AG08395 (cell line): ENCODE data around the gene MBNL1.

Experiments used
- DNase-seq: peaks from one replicate; pipeline ENCODE4 v3.0.0; 2012; ENCODE audit warnings: mixed read lengths, low spot score

MBNL1 gene

DNA sequence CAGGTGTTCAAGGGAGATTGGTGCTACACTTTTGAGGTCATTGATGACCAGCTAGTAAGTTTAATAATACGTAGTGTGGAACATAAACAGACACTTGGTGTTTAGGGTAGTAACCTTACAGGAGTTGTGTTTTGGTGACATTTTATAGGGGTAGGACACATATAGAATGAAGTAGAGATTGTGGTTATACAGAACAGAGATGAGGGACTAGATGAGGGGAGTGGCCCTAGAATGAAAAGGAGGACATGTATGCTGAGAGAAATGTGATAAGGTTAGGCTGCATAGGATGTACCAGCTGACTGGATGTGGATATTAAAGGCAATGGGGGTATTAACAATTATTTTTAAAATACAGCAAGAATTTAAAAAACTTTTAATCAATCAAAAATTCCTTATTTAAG is 8.0 kb downstream of the MBNL1 start:
- DNase-seq = no peak

DNA sequence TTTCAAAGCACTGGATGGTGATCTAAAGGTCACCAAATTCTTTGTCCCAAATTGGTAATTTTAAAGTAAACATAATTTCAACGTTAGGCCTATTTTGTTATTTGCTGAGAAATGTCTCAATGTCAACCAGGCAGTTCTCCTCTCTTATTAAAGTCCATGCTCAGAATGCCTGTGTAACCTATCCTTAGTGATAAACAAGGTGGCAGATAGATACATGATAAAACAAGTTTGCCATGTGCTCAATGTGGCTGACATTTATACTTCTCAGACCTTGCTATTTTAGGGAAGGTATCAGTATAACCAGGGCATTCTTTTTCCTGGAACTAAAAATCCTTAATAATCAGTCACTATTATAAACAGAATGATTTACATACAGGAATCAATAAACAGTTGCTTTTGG is 8.5 kb downstream of the MBNL1 start:
- no peak for DNase-seq

DNA sequence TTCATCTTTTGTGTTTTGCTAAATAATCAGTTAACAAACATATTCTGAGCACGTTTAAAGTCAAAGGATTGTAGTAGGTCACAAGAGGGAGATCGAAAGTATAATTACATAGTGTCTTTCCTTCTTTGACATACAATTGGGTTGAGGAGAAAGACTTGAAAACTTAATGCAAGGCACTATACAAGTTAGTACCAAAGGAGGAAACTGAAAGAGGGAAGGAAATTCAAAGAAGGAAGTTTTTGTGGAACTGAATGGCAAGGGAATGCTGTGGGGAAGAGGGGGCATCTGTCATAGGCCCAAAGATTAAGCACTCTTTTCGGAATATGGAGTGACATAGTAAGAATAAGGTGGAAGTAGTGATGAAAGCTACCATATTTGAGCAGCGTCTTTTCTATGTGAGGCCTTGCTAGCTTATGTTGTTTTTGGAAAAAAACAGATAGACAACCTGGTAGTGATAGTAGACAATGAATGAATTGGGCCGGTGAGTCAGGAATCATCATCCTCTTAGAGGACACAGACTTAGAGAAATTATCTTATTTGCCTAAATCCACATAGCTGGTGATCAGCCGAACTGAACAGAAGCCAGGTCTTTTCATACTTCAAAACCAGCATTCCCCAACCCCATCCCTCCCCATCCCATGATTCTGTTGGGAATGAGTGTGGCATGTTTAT is 10.2 kb downstream of the MBNL1 start:
- no peak for DNase-seq

DNA sequence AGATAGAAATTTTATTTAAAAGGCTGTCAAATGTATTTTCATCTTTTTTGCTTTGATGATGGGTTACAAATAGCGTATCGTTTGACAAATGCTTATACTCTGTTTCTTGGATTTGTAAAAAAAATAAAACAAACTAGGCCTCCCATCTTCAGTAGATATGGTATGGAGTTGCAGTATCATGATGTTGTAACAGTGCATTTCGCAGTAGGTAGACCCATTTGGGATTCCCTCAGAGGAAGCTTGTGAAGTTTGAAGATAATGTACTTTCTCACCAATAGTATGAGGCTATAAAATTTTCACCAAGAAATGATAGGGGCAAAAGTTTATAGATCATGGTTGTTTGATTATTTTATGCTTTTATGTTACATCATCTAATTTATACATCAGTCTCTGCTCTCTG is 10.8 kb downstream of the MBNL1 start:
- DNase-seq = no peak

DNA sequence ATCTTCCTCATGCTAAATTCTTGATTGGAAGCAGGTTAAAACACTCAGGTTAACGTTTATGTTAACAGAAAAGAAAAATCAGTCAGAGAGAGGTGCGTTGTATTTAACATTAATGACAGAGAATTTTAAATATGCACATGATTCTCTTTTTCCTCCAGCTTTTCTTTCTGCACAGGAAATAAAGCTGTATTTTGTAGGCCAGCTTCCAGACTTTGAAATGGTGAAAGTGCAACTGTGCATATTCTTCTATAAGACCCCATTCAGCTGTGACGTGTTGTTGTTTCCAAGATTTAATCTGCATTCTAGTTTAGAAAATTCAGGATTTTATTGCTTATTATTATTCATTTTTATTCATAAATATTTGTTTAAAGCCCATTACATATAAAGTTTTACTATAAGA is 11.8 kb downstream of the MBNL1 start:
- DNase-seq = no peak

DNA sequence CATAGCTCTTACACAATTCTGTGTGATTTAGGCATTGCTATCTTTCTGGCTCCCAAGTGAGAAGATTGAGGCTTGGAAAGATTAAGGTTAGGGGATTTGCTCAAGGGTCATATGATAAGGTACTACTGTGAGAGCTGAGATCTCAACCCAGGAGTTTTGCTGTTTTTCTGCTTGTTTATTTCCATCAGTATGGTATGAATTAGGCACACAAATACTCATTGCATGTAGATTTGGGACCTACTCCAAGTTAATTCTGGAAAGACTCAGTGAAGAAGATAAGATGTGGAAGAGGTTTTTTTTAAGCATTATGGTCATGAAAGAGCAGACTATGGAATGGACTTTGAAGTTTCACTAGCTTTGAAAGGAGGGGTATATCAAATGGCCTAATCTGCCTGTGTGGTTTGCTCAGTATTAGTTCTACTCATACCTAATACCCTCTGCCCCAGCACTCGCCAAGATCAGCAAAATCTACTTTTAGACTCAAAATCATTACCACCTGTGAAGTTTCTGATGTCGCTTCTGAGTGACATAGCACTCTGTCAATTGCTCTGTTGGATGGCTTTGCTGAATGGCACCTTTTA is 12.5 kb downstream of the MBNL1 start:
- DNase-seq = no peak

DNA sequence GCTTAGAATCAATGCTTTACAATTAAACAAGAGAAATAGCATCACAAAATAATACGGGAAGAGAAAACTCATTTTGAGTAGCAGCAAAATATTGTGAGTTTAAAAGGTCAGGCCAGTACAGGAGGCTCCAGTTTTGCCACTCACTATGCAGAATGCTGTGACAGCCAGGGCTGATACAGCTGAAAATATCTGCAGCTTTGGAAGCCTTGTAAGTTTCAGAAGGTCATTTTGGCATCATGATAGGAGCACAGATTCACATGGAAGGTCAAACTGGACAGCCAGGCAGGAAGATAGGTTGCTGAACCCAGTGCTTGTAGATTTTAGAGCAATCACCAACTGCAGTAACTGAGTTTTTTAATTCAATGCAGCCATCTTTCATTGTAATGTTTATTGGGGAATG is 14.1 kb downstream of the MBNL1 start:
- DNase-seq = no peak

DNA sequence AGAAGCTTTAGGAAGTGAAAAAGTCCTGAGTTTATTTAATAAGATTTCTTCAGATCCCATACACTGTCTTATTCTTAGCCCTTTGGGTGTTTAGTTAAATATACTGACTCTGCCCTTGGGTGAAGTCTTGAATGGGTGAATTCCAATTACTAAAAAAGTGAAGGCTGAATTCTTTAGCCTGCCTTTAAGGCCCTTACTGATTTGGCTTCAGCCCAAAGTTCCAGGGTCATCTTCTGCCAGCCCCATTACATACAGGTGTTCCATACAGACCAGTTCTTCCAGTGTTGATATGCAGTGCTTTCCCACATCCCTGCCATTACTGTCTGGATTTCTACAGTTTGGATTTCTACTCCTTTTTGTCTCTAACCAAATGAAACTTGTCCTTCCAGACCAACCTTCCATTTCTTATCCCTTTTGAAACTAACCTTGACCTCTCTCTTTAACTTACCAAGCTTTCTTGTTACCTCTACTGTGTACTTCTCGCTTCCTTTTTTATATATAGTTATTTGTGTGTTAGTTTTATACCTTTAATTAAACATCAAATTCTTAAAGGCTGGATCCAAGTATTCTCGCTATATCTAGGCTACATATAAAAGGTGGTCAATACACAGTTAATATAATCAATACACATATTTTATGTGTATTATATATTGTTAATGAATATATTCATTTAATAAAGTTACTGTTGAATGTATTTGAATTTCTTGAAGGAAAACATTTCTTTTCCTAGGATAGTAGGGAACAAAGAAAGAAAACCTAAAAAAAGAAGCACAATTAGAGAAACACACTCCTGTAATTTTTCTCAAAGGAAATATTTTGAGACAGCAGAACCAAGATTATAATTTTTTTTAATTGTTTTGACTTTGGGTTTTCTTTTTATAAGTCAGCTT is 15.0 kb downstream of the MBNL1 start:
- DNase-seq = no peak

DNA sequence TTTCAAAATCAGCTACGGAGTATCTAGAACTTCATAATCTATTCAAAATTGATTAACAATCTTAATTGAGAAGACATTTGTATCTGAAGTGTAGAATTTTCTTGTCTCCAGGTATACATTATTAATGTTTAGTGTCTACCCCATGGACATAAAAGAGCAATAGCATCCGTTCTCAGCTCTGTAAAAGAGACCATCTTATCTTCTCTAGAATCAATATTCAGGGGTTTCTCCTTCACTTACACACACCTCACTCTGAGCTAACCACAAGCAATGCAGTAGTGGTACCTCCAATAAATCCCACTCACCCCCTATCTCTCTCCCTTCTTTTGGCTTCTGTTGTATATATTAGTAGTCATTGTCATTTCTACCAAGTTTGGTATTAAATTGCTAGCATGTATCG is 16.2 kb downstream of the MBNL1 start:
- DNase-seq = no peak

DNA sequence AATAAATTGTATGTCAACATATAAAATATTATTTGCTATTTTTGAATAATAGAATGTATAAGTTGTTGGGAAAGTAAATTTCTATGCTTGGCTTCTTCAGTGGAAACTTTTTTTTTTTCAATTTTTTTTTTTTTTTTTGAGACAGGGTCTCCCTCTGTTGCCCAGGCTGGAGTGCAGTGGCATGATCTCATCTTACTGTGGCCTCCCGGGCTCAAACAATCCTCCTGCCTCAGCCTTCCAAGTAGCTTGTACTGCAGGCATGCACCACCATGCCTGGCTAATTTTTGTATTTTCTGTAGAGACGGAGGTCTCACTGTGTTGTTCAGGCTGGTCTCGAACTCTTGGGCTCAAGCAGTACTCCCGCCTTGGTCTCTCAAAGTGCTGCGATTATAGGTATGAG is 16.8 kb downstream of the MBNL1 start:
- no peak for DNase-seq

DNA sequence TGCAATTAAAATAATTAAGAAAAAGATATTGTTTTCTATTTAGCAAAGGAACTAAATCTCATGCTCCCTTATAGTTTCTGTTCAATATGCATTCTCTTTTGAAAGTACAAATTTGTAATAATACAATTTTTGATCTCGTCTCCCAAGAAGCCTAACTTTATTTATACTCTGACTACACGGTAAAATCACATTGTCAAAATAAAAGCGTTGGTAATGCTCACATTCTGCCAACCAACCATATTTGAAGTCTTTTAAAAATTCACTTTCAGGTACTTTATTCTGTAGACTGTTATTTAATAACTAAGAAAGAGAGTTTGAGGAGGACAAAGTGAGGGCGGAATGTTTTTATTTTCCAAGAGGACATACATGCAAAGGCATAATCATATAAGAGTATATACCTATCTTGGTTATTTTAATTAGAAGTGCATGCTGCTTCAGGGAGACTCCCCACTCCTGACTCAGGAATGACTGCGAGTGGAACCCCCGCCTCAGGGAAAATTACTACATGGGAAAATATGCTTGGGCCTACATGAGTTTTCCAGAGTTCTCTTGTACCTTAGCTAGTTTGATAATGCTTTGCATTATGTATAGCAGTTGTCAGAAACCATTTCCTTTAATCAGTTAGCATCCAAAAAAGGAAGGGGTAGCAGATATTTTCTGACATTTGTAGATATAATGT is 19.3 kb downstream of the MBNL1 start:
- no peak for DNase-seq

DNA sequence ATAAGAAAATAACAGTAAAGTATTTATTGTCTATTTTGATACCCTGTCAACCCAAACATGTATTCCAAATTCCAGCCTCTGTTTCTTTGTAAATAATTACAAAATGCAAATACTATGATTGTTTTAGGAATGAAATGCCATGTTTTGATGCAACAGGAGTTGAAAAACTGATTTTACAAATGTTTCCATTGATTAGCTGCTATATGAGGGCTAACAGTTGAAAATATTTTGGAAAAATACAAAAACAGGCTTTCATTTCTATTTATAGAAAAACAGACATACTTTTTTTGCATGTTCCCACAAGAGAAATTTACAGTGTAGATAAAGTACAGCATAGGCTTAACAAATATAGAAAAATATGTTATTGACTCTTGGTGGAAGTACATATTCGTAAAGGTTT is 20.0 kb downstream of the MBNL1 start:
- no peak for DNase-seq

DNA sequence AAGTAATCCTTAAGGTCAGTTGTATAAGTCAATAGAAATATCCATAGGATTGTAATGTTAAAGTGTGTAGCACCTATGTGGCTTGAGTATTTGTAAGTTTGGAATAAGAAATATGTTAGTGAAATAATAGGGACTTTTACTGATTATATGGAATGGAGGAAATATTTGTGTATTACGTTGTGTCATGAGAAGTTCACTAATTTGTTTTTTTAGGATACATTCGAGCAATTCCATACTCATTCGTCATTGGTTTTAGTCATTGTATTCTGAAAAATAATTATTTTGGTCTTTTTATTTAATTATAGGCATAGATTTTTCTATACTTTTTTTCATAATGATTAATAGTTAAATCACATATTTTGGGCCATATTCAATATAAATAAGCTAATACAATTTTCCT is 21.0 kb downstream of the MBNL1 start:
- no peak for DNase-seq

DNA sequence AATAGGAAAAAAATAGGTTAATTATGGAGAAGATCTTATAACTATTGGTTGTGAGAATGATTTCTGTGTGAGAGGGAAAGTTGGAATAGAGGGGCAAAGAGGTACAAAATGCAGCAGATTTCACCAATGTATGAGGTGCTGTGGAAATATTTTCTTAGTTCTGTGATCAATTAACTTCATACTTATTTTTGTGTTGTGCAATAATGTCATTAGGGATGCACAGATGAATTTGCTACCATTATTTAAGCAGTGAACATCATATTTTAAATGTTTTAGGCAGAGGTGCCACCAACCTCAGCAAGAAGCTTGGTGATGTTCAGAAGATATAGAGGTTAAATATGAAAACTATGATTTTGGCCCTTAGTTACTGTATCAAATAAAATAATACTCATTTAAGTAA is 21.6 kb downstream of the MBNL1 start:
- no peak for DNase-seq

DNA sequence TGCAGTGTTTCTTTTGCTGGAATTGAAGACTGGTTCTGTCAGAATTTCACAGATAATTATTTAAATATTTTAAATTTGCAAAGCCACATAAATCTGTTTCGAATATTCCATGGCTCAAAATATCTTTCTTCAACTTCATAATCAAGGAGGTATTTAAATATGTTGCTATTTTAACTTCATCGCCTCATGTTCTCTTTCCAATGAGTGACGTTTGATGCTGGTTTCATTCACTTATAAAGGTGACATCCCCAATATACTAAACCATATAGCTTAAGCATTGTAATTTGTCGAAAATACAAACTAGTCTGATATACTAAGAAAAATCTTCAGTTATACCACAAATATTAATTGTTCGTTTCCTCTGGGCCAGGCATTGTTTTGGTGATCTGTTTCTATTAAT is 22.5 kb downstream of the MBNL1 start:
- no peak for DNase-seq

DNA sequence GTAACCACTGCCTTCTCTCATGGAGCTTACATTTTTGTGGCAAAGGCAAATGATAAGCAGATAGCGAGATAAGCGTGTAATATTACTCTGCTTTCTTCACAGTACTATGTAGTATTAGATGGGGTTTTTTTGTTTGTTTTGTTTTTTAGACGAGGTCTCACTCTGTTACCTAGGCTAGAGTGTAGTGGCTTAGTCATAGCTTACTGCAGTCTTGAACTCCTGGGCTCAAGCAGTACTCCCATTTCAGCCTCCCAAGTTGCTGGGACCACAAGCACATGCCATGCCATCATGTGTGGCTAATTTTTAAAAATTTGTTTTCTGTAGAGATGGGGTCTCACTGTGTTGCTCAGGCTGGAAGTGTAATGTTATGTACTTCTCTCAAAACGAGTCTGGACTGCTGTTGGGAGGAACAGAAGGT is 22.9 kb downstream of the MBNL1 start:
- no peak for DNase-seq

DNA sequence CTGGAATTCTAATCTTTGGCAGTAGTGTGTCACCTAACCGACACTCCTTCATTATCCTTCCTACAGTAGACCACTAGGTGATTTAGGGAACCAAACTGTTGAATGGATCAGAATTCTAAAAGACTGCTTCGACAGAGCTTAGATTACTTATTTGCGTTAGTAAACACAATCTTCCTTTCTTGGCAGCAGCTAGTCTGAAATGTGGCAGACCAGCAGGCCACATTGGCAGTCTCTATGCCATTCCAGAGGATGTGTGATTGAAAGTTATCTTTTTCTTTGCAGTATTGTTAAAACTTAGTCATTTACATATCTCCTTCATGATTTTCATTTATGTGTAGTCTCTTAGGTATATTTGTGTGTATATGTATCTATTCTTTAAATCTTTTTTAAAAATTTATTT is 23.6 kb downstream of the MBNL1 start:
- DNase-seq = no peak

DNA sequence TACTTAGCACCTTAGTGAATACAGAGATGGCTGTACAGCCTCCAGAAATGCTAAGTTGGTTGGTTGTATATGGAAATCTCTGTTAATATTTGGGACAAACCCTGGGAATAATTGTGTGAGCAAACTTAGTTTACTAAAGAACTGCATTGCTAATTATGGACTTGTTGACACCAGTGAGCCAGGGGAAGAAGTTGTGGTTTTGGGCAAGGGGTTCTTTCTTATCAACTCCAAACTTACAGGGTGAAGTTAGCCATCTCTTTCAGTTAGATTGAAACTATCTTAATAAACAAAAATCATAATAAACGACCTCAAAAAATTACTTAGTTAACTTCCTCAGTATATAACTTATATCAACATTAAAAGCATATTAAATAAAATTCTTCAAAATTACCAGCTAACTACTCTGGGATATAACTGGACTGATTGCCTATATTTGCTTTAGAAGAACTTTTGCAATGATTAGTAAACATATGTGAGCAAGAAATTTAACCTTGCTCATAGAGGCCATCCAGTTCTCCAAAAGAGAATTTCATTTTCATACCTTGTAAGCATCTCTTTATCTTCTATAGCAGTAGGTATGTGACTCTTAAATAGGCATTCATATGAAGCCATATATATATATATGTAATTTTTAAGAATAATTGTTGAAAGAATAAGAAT is 24.7 kb downstream of the MBNL1 start:
- DNase-seq = no peak

DNA sequence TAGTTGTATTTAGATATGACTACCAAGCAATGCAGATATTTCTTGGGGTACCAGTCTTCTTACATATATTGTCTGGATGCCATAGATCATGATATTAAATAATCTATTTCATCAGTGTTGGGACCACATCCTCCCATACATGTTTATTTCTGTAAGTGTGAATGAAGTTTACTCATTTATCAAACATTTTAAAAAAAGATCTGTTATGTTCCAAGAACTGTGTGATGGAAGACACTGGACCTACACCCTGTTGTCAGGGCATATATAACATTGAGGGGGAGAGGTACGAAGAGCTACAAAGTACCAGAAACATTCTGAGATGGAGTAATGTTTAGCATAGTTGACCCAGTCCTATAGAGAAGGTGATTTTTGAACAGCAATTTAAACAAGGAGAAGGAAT is 26.6 kb downstream of the MBNL1 start:
- no peak for DNase-seq

DNA sequence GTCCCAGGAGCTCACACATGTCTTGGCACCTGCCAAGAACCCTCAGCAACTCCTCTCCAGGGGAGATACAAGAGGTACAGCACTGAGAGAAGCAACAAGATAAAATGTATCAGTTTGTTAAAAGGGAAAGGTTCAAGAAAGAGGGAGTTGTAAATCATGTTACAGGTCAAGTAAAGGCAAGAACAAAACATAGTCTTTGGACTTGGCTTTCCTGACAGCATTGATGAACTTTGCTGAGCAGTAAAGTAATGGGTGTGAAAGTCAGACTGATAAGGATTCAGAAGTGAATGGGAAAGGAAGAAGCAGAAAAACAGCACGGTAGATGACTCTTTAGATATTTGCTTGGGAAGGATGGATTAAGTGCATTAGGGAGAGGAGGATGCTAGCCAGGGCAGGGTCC is 27.1 kb downstream of the MBNL1 start:
- no peak for DNase-seq

DNA sequence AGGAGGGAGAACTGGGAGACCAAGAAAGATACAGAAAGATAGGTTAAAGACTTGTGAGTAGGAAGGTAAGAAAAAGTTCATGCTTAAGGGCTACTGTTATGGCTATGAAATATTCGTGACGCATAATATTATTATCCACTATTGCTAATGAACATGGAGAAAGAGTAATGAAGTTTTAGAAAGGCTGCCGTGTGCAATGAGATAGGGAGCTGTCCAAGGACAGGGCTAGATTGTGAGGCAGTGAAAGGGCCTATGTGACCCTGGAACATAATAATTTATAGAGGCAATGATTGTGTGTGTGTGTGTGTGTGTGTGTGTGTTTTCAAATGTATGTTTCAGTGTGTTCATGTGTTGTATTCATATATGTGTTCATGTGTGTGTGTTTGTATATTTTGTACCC is 27.7 kb downstream of the MBNL1 start:
- DNase-seq = no peak

DNA sequence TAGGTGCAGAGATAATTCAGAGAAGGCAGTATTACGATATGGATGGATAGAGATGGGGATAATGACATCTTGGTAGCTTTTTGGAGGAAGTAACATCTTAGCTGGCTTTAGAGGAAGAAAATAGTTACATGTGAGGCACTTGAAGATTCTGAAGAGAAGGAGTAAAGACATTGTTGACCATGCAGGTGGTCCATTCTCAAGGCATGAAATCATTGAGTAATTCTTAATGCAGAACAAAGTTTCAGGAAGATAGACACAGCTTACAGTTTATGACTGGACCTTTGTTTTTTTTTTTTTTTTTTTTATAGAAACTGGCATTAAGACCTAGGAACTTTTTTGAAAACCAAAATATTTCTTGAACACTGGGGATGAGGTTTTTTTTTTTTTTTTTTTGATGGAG is 28.2 kb downstream of the MBNL1 start:
- DNase-seq = no peak
